GM10266 (cell line): ENCODE results near the gene S100A6.
"Not testable (repeated sequence)": the region's sequence is repeated elsewhere in the genome, so short reads cannot be mapped to it uniquely, and the experiment has no call there.

Experiments
- DNase-seq: peaks from one replicate; pipeline ENCODE4 v3.0.0; 2012; ENCODE audit errors: extremely low spot score
- TF ChIP-seq, protein P1 (sequence below): IDR thresholded peaks from 2 replicates; pipeline ENCODE4 v1.5.1; 2012; ENCODE audit warnings: mild to moderate bottlenecking, low read depth; ENCODE audit not compliant: control insufficient read depth, insufficient read depth; ENCODE audit errors: missing control alignments

The S100A6 gene

DNA sequence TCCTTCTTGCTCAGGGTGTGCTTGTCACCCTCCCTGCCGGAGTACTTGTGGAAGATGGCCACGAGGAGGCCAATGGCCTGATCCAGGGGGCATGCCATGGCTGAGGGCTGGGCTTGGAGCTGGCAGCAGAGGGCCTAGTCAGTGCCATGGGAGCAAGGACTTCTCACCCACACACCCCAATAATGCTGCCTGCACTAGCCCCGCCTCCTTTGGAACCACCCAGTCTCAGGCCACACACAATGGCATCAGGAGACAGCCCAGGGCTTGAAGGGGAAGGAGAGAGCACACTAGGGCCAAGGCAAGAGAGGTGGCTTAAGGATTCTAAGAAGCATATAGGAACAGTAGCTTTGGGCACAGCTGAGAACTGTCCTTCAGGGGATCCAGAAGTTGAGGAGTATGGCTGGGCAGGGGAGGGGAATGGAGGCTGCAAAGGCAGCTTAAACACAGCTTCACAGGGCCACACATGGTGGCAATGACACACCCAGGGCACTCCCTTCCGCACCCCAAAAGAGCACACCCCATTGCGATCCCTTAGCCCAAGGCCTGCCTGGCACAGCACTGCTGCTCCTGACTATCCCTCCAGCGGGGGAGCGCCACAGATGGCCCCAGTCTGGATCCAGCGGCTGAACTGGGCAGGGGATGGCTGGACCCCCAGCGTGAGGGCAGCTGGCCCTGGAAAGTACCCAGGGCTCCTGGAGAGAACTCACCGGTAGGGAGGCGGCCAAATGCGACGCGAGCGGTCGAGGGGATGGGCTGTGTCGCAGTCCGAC lies at the start of gene S100A6:
S100A6 (minus strand) TSS at position 750 of the 770 bp plus-strand sequence; CDS start at position 98, 652 bp downstream.
- TF ChIP-seq, protein P1, sequence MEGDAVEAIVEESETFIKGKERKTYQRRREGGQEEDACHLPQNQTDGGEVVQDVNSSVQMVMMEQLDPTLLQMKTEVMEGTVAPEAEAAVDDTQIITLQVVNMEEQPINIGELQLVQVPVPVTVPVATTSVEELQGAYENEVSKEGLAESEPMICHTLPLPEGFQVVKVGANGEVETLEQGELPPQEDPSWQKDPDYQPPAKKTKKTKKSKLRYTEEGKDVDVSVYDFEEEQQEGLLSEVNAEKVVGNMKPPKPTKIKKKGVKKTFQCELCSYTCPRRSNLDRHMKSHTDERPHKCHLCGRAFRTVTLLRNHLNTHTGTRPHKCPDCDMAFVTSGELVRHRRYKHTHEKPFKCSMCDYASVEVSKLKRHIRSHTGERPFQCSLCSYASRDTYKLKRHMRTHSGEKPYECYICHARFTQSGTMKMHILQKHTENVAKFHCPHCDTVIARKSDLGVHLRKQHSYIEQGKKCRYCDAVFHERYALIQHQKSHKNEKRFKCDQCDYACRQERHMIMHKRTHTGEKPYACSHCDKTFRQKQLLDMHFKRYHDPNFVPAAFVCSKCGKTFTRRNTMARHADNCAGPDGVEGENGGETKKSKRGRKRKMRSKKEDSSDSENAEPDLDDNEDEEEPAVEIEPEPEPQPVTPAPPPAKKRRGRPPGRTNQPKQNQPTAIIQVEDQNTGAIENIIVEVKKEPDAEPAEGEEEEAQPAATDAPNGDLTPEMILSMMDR: no peak
- no peak for DNase-seq

DNA sequence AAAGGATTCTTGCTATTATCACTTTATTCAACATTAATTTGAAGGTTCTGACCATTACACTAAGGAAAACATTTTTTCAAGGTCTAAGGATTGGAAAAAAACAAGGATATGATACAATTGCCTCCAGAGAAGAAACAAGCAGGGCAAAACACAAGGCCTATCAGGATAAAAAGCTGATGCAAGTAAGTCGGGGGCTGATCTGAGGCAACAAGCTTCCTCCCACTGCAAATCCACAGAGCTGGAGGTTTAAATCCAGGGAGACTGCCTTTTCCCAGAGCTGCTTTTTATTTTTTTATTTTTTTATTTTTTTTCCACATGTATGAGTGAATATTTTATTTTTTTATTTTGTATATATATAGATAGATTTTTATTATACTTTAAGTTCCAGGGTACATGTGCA lies 49.2 kb upstream of the S100A6 start:
- TF ChIP-seq, protein P1: no peak
- no peak for DNase-seq

DNA sequence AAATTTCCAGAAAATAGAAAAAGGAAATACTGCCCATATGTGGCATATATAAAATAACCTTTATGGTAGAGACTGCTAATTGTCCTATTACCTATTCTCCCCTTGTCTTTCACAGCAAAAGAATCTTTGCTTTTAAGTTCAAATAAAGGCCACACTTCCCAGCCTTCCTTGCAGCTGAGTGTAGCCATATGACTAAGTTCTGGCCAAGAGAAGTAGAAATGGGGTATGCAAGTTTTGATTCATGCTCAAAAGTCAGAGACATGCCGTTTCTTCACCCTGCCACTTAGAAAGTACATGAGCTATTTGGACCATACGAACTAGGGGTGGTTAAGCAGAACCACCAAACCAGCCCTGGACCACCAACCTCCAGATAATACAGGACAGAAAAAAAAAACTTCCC lies 48.2 kb upstream of the S100A6 start:
- TF ChIP-seq, protein P1: no peak
- DNase-seq: no peak

DNA sequence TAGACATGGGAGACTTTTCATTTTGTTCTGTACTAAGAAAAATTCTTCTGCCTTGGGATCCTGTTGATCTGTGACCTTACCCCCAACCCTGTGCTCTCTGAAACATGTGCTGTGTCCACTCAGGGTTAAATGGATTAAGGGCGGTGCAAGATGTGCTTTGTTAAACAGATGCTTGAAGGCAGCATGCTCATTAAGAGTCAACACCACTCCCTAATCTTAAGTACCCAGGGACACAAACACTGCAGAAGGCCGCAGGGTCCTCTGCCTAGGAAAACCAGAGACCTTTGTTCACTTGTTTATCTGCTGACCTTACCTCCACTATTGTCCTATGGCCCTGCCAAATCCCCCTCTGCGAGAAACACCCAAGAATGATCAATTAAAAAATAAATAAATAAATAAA lies 47.7 kb upstream of the S100A6 start:
- not testable (repeated sequence) for DNase-seq

DNA sequence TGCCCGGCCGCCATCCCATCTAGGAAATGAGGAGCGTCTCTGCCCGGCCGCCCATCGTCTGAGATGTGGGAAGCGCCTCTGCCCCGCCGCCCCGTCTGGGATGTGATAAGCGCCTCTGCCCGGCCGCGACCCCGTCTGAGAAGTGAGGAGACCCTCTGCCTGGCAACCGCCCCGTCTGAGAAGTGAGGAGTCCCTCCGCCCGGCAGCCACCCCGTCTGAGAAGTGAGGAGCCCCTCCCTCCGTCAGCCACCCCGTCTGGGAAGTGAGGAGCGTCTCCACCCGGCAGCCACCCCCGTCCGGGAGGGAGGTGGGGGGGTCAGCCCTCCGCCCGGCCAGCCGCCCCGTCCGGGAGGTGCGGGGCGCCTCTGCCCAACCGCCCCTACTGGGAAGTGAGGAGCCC lies 47.0 kb upstream of the S100A6 start:
- DNase-seq: not testable (repeated sequence)

DNA sequence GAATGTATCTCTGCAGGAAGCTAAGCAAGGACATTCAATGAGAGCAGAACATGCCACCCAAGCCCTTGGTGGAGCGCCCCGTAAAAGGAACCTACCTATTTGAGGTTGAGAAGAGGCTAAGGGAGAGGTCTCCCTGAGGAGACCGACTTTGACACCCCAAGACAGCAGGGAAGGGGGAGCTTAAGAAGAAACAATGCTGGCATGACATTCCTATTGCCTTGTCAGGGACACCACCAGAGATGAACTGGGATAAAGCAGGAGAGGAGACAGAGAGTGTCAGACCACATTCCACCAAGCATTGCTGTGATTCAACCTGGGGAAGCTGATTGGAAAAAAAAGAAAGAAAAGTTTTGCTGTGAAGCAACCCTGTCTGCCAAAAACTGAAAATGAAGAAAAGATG lies 43.1 kb upstream of the S100A6 start:
- TF ChIP-seq, protein P1: no peak
- no peak for DNase-seq

DNA sequence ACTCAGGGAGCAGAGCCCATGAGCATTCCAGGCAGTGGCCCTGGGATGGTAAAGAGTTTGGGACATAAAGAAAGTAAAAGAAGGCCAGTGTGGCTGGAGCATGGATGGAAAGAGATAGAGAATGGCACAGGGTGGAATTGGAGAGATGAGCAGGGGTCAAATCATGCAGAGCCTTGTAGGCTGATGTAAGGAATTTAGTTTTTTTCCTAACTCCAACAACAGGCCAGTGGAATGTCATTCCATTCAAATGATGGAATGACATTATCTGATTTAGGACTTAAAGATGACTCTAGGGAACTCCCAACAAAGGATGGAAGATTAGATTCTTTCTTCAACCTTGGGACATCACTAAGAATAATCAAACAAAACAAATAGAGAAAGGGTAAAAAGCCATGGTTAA lies 42.7 kb upstream of the S100A6 start:
- DNase-seq: no peak
- TF ChIP-seq, protein P1: no peak

DNA sequence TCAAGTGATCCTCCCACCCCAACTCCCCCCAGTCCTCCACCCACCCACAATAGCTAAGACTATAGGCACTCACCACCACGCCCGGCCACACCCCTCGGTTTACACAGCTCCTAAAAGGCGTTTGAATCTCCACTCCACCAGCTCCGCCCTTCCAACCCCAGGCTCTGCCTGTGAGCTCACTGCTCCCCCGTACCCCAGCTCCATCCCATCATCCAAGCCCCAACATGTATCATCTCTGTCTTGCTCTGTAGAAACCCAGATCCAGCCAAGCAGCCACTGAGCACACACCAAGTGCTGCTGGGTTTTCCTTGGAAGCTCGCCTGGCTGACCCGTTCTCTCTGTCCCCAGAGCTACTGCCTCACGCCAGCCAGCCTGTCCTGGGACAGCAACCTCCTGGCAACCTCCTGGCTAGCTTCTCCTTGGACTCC lies 41.8 kb upstream of the S100A6 start:
- DNase-seq: no peak
- TF ChIP-seq, protein P1: no peak
